WI38 (cell line): ENCODE results near the gene EHD4.

ENCODE experiments used
- H3K4me3 ChIP-seq: 2 replicates; pipeline ENCODE4 v1.5.1; 2011; ENCODE audit warnings: low read depth, mild to moderate bottlenecking, control low read depth, low read length
- TF ChIP-seq, protein P1 (sequence below): IDR thresholded peaks from 2 replicates; pipeline ENCODE4 v1.5.1; 2012; ENCODE audit warnings: low read depth, mild to moderate bottlenecking, control low read depth, low read length

The EHD4 gene

GRCh38 chr15:41871175-41871905, 101.0 kb downstream of the EHD4 start:
- H3K4me3 ChIP-seq: no peak overlapping the region
- TF ChIP-seq, protein P1, sequence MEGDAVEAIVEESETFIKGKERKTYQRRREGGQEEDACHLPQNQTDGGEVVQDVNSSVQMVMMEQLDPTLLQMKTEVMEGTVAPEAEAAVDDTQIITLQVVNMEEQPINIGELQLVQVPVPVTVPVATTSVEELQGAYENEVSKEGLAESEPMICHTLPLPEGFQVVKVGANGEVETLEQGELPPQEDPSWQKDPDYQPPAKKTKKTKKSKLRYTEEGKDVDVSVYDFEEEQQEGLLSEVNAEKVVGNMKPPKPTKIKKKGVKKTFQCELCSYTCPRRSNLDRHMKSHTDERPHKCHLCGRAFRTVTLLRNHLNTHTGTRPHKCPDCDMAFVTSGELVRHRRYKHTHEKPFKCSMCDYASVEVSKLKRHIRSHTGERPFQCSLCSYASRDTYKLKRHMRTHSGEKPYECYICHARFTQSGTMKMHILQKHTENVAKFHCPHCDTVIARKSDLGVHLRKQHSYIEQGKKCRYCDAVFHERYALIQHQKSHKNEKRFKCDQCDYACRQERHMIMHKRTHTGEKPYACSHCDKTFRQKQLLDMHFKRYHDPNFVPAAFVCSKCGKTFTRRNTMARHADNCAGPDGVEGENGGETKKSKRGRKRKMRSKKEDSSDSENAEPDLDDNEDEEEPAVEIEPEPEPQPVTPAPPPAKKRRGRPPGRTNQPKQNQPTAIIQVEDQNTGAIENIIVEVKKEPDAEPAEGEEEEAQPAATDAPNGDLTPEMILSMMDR: no peak

- H3K4me3 ChIP-seq: no peak overlapping the region
- TF ChIP-seq, protein P1: no peak
These were observed 101.7 kb downstream of the EHD4 start for GRCh38 chr15:41870689-41871081.

DNA sequence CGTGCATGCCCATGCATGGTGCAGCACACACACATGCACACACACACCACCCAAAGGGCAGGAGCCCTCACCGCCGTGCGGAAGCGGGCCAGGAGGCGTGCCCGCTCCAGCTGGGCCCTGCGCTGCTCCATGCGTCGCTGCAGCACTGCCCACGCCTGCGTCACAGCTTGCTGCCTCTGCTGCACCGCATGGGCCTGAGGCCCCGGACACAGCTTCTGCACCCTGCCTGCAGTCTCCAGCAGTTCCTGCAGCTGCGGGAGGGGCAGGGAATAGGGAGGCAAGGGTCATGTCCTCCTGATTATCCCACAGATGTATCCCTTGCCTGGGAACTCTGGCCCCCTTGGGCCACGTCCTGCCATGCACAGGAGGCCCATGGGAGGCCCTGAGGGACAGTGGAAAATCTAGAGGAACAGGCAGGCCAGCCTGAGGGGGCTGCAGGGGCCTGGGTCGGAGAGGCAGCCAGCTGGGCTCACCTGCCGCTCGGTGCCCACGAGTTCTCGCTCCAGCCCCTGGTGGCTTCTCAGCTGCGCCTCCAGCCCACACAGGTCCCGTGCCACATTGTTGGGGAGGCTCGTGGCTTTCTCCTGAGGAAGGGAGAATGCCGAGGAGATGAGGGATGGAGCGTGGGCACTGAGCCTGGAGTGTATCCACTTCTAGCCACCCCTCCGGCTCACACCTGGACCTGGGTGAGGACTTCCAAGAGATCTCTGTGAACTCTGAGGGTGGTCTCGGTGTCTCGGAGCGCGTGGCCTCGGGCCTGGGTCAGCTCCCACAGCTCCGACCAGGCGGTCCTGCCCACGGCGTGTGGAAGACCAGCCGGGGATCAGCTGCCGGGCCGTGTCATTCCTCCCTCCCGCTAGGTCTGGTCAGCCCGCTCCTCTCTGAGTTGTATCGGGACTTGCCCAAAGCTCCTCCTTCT, 102.3 kb downstream of the EHD4 start:
- no peak overlapping the region for H3K4me3 ChIP-seq
- TF ChIP-seq, protein P1: no peak

DNA sequence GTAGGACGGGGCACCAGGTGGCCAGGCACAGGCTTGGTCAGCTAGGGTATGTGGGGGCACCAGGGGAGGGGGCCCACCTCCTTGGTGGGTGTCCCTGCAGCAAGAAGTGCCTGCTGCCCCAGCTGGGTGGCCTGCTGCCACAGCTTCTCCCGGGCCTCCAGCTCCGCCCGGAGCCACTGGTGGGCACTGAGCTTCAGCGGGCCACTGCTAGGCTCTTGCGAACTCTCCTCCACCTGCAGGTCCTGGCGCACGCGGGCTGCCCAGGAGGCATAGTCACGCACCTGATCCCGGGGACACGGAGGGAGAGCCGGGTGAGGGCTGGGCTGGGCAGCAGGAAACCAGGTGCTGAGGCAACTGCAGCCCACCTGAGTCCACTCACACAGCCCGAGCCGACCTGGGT, 104.0 kb downstream of the EHD4 start:
- H3K4me3 ChIP-seq: no peak overlapping the region
- TF ChIP-seq, protein P1: no peak

- TF ChIP-seq, protein P1: no peak
- H3K4me3 ChIP-seq: no peak overlapping the region
These were observed 105.3 kb downstream of the EHD4 start for GRCh38 chr15:41866872-41867579.

- TF ChIP-seq, protein P1: no peak
- no peak overlapping the region for H3K4me3 ChIP-seq
These were observed 106.1 kb downstream of the EHD4 start for GRCh38 chr15:41866263-41866703.
